Esophagus muscularis mucosa (tissue), 4 donors: ENCODE data around the gene CAGE1. TPM values are rescaled to one million over a fixed set of nuclear protein-coding genes. Genes with fewer than 3 reads are reported as not detected.

Source experiments
- DNase-seq: peaks from one replicate; pipeline ENCODE4 v3.0.0-alpha.2; 2017; ENCODE audit errors: extremely low spot score
- H3K27ac ChIP-seq, 4 donors: fragments of 200-600 bp; sonication (generic); replicated peaks in 1 of 4; 1 replicate in 3 of 4; 2 replicates in 1 of 4; pipeline ENCODE4 v1.5.1; 2016 to 2019; ENCODE audit warnings: mild to moderate bottlenecking in 1 of 4
- H3K27me3 ChIP-seq, 4 donors: fragments of 200-600 bp; sonication (generic); one replicate each; pipeline versions ENCODE4 v1.5.1 to v1.6.0; 2016 to 2019
- H3K36me3 ChIP-seq, 4 donors: fragments of 200-600 bp; sonication (generic); one replicate each; pipeline ENCODE4 v1.5.1; 2016 to 2019
- H3K4me1 ChIP-seq, 4 donors: fragments of 200-600 bp; sonication (generic); one replicate each; pipeline ENCODE4 v1.5.1; 2016 to 2019
- H3K4me3 ChIP-seq, 4 donors: fragments of 200-600 bp; sonication (generic); 1 replicate in 2 of 4; 2 replicates in 2 of 4; pipeline ENCODE4 v1.5.1; 2016 to 2019; ENCODE audit warnings: mild to moderate bottlenecking in 4 of 4, moderate library complexity in 1 of 4
- H3K9me3 ChIP-seq, 4 donors: fragments of 200-600 bp; sonication (generic); 1 replicate in 3 of 4; 2 replicates in 1 of 4; pipeline ENCODE4 v1.5.1; 2016 to 2019
- CTCF ChIP-seq, 3 experiments: fragments of 200-600 bp in 2 of 3; fragments of 450-650 bp in 1 of 3; sonication (generic) in 2 of 3; IDR thresholded peaks; one replicate each; pipeline ENCODE4 v1.5.1; 2017 to 2019; ENCODE audit warnings: antibody characterized with exemption in 3 of 3, mild to moderate bottlenecking in 2 of 3, moderate library complexity in 1 of 3
- EP300 ChIP-seq: sonication (generic); formaldehyde crosslinking; IDR thresholded peaks from one replicate; pipeline ENCODE4 v1.6.1; 2017; ENCODE audit warnings: antibody characterized with exemption
- POLR2A ChIP-seq: fragments of 450-650 bp; IDR thresholded peaks from one replicate; pipeline ENCODE4 v1.6.1; 2017; ENCODE audit warnings: antibody characterized with exemption, moderate library complexity, mild to moderate bottlenecking, low read depth
- POLR2AphosphoS5 ChIP-seq, 2 donors: sonication (generic); formaldehyde crosslinking; IDR thresholded peaks; one replicate each; pipeline ENCODE4 v1.6.1; 2017; ENCODE audit warnings: antibody characterized with exemption in 2 of 2
- WGBS: methylation state at CpG from one replicate; pipeline ENCODE4 v1.1.5; 2018; 5-methylcytosine and 5-hydroxymethylcytosine counted together
- intact Hi-C: fragments of 100-400 bp; cut with DNase I; formaldehyde crosslinking; loops from one replicate; pipeline ENCODE4 v1.15.1; 2023
- total RNA-seq, 4 donors: library from RNA; depleted of rRNA; stranded (reverse); fragments of >200 nt; gene quantifications; one replicate each; pipeline versions ENCODE4 v1.1.0 to v1.2.1, GENCODE V29; 2016

CAGE1 gene
- total RNA-seq, 4 donors from 2014 or later = not detected

GRCh38 chr6:7432391-7433120, 43.0 kb upstream of the CAGE1 start:
- intact Hi-C loops = no loop called here
- TF ChIP-seq EP300 = no peak
- no peak for TF ChIP-seq POLR2AphosphoS5 (IDR thresholded peaks at IDR 0.05)
- TF ChIP-seq POLR2A = no peak
- TF ChIP-seq CTCF (IDR thresholded peaks at IDR 0.05) = no peak
- H3K36me3 ChIP-seq = no peaks in the 10 kb centered on the region
- WGBS = 61% methylated on average over 16 of the region's 16 CpGs
- no peak for DNase-seq
- no peak overlapping the region for H3K27ac ChIP-seq
- H3K4me3 ChIP-seq = no peak overlapping the region
- H3K9me3 ChIP-seq = peaks cover 0 to 12% (median 0%) of the 10 kb centered on the region in 4 donors
- peaks cover 0 to 32% (median 0%) of the 10 kb centered on the region in 4 donors for H3K27me3 ChIP-seq
- no peaks in the 10 kb centered on the region for H3K4me1 ChIP-seq

- Histone ChIP-seq H3K27ac (no peak overlapping the region), H3K36me3 (no peaks in the 10 kb centered on the region), H3K4me1 (no peaks in the 10 kb centered on the region), H3K9me3 (peaks cover 0 to 12% (median 0%) of the 10 kb centered on the region in 4 donors), H3K4me3 (no peak overlapping the region), H3K27me3 (peaks cover 0 to 32% (median 0%) of the 10 kb centered on the region in 4 donors)
- 67% methylated on average over 21 of the region's 24 CpGs for WGBS
- no peak for TF ChIP-seq POLR2AphosphoS5 (IDR thresholded peaks at IDR 0.05)
- TF ChIP-seq EP300 = no peak
- TF ChIP-seq CTCF (IDR thresholded peaks at IDR 0.05) = no peak
- no peak for TF ChIP-seq POLR2A
- intact Hi-C loops = no loop called here
- no peak for DNase-seq
These were observed 42.3 kb upstream of the CAGE1 start for GRCh38 chr6:7431674-7432390.

- no peak overlapping the region for H3K4me3 ChIP-seq
- no peaks in the 10 kb centered on the region for H3K36me3 ChIP-seq
- intact Hi-C loops = no loop called here
- H3K9me3 ChIP-seq = peaks cover 0 to 12% (median 0%) of the 10 kb centered on the region in 4 donors
- WGBS = 82% methylated on average over 8 of the region's 8 CpGs
- H3K27ac ChIP-seq = no peak overlapping the region
- DNase-seq = no peak
- peaks cover 0 to 32% (median 0%) of the 10 kb centered on the region in 4 donors for H3K27me3 ChIP-seq
- H3K4me1 ChIP-seq = no peaks in the 10 kb centered on the region
- no peak for TF ChIP-seq CTCF (IDR thresholded peaks at IDR 0.05)
- TF ChIP-seq POLR2AphosphoS5 (IDR thresholded peaks at IDR 0.05) = no peak
- no peak for TF ChIP-seq EP300
- TF ChIP-seq POLR2A = no peak
These were observed 41.8 kb upstream of the CAGE1 start for GRCh38 chr6:7431313-7431673.

GRCh38 chr6:7426447-7427169, 37.1 kb upstream of the CAGE1 start:
- Histone ChIP-seq H3K36me3 (no peaks in the 10 kb centered on the region), H3K9me3 (no peaks in the 10 kb centered on the region), H3K4me1 (no peaks in the 10 kb centered on the region), H3K4me3 (no peak overlapping the region), H3K27ac (no peak overlapping the region), H3K27me3 (peaks cover 0 to 7% (median 0%) of the 10 kb centered on the region in 4 donors)
- TF ChIP-seq EP300 (no peak), POLR2AphosphoS5 (IDR thresholded peaks at IDR 0.05) (peak in 1 of 2 donors; percentile 20)
- intact Hi-C loops = no loop called here
- WGBS = 90% methylated on average over 15 of the region's 16 CpGs
- DNase-seq = no peak

GRCh38 chr6:7425808-7426190, 36.3 kb upstream of the CAGE1 start:
- Histone ChIP-seq H3K27ac (no peak overlapping the region), H3K4me1 (no peaks in the 10 kb centered on the region), H3K9me3 (no peaks in the 10 kb centered on the region), H3K4me3 (no peak overlapping the region), H3K27me3 (no peaks in the 10 kb centered on the region), H3K36me3 (no peaks in the 10 kb centered on the region)
- no peak for TF ChIP-seq POLR2A
- no peak for TF ChIP-seq CTCF (IDR thresholded peaks at IDR 0.05)
- TF ChIP-seq POLR2AphosphoS5 (IDR thresholded peaks at IDR 0.05) = no peak
- 97% methylated on average over 28 of the region's 39 CpGs for WGBS
- DNase-seq = no peak
- intact Hi-C loops = no loop called here
